ENCODE measurements around the gene BLM. TPM values are rescaled to one million over a fixed set of nuclear protein-coding genes. Genes with fewer than 3 reads are reported as not detected.

The BLM gene
- total and polyA plus RNA-seq, 9 donors: 0.15 to 1.9 (median 0.78) TPM; not detected in 1

GRCh38 chr15:90697175-90697574 lies 20.0 kb upstream of the BLM start:
- WGBS, 3 donors: 87 to 100% (median 92%) methylated on average over 1 of the region's 1 CpG
- intact Hi-C loops (cut with DNase I): loop anchor here in 2 of 4 donors (10.0 kb wide), 2 partner anchors 52 to 182 kb away; no protein-coding TSS in a partner anchor

GRCh38 chr15:90698629-90699028 lies 18.5 kb upstream of the BLM start:
- H3K27ac ChIP-seq: no peak overlapping the region
- no peak overlapping the region for H3K4me3 ChIP-seq
- H3K9me3 ChIP-seq: no peaks in the 10 kb centered on the region
- WGBS, 3 donors: 92 to 97% (median 94%) methylated on average over 3 of the region's 3 CpGs
- H3K4me1 ChIP-seq (ENCODE audit: insufficient read depth): no peaks in the 10 kb centered on the region
- no peak for DNase-seq
- no peaks in the 10 kb centered on the region for H3K36me3 ChIP-seq
- H3K27me3 ChIP-seq: no peaks in the 10 kb centered on the region
- intact Hi-C loops (cut with DNase I): loop anchor here in 2 of 4 donors (10.0 kb wide), 2 partner anchors 54 to 184 kb away; no protein-coding TSS in a partner anchor
- TF ChIP-seq POLR2A (IDR thresholded peaks at IDR 0.05): no peak
- no peak for TF ChIP-seq EP300 (IDR thresholded peaks at IDR 0.05)
- no peak for TF ChIP-seq CTCF (IDR thresholded peaks at IDR 0.05)

More at GRCh38 chr15:90697175-90697574, 20.0 kb upstream of the BLM start:
- Histone ChIP-seq H3K27me3 (no peaks in the 10 kb centered on the region), H3K4me3 (no peak overlapping the region), H3K27ac (no peak overlapping the region), H3K36me3 (no peaks in the 10 kb centered on the region), H3K4me1 (ENCODE audit: insufficient read depth) (no peaks in the 10 kb centered on the region), H3K9me3 (no peaks in the 10 kb centered on the region)
- TF ChIP-seq EP300 (IDR thresholded peaks at IDR 0.05): no peak
- TF ChIP-seq POLR2A (IDR thresholded peaks at IDR 0.05): no peak
- no peak for TF ChIP-seq CTCF (IDR thresholded peaks at IDR 0.05)
- DNase-seq: no peak

GRCh38 chr15:90701048-90701447 lies 16.1 kb upstream of the BLM start:
- Histone ChIP-seq H3K4me3 (no peak overlapping the region), H3K27me3 (no peaks in the 10 kb centered on the region), H3K9me3 (no peaks in the 10 kb centered on the region), H3K27ac (no peak overlapping the region), H3K4me1 (ENCODE audit: insufficient read depth) (no peaks in the 10 kb centered on the region), H3K36me3 (no peaks in the 10 kb centered on the region)
- 67 to 76% (median 71%) methylated on average over 2 of the region's 2 CpGs for WGBS, 3 donors
- no peak for DNase-seq
- intact Hi-C loops (cut with DNase I): no loop called here
- TF ChIP-seq POLR2A (IDR thresholded peaks at IDR 0.05) (no peak), CTCF (IDR thresholded peaks at IDR 0.05) (no peak), EP300 (IDR thresholded peaks at IDR 0.05) (no peak)

- TF ChIP-seq EP300 (IDR thresholded peaks at IDR 0.05) (no peak), POLR2A (IDR thresholded peaks at IDR 0.05) (no peak), CTCF (IDR thresholded peaks at IDR 0.05) (no peak)
- H3K4me3 ChIP-seq: no peak overlapping the region
- intact Hi-C loops (cut with DNase I): no loop called here
- H3K9me3 ChIP-seq: no peaks in the 10 kb centered on the region
- DNase-seq: no peak
- WGBS, 3 donors: 82 to 85% (median 84%) methylated on average over 9 of the region's 9 CpGs
- no peaks in the 10 kb centered on the region for H3K36me3 ChIP-seq
- no peak overlapping the region for H3K27ac ChIP-seq
- no peaks in the 10 kb centered on the region for H3K4me1 ChIP-seq (ENCODE audit: insufficient read depth)
- no peaks in the 10 kb centered on the region for H3K27me3 ChIP-seq
Observed at GRCh38 chr15:90701880-90702630, 15.1 kb upstream of the BLM start.

Measured in ovary (tissue), 9 donors.